OCI-LY3 (cell line): ENCODE results near the gene COQ7.

Experiments
- H2AFZ ChIP-seq: fragments of 200-600, 300-600 bp; shearing (Covaris generic); 2 replicates; pipeline ENCODE4 v1.6.0; 2014; ENCODE audit warnings: antibody characterized with exemption, low read depth, low read length
- H3K27ac ChIP-seq: fragments of 200-600, 300-600 bp; sonication (generic); 2 replicates; pipeline ENCODE4 v1.5.1; 2014; ENCODE audit warnings: mild to moderate bottlenecking, low read length, moderate library complexity, mixed read lengths
- H3K27me3 ChIP-seq: fragments of 200-600, 300-600 bp; sonication (generic); 2 replicates; pipeline ENCODE4 v1.6.1; 2014; ENCODE audit warnings: low read depth, low read length, mixed read lengths
- H3K36me3 ChIP-seq: fragments of 200-600, 300-600 bp; sonication (generic); replicated peaks from 2 replicates; pipeline ENCODE3; 2014; ENCODE audit warnings: low read depth, low read length, mixed read lengths
- H3K4me1 ChIP-seq: fragments of 300-600, 200-600 bp; sonication (generic); 2 replicates; pipeline ENCODE4 v1.6.1; 2014; ENCODE audit warnings: low read length, mixed read lengths
- H3K4me2 ChIP-seq: fragments of 200-600, 300-600 bp; sonication (generic); 2 replicates; pipeline ENCODE4 v1.6.1; 2014; ENCODE audit warnings: low read length, mixed read lengths
- H3K4me3 ChIP-seq: fragments of 300-600, 200-600 bp; sonication (generic); 2 replicates; pipeline ENCODE4 v1.5.1; 2014; ENCODE audit warnings: antibody characterized with exemption, mild to moderate bottlenecking, low read length, moderate library complexity
- H3K79me2 ChIP-seq: fragments of 300-600, 200-600 bp; shearing (Covaris generic); 2 replicates; pipeline ENCODE4 v1.6.1; 2014; ENCODE audit warnings: mild to moderate bottlenecking, low read length, mixed read lengths
- H3K9ac ChIP-seq: fragments of 300-600, 200-600 bp; shearing (Covaris generic); 2 replicates; pipeline ENCODE4 v1.6.0; 2014; ENCODE audit warnings: mild to moderate bottlenecking, low read length, moderate library complexity
- H3K9me3 ChIP-seq: fragments of 200-600, 300-600 bp; shearing (Covaris generic); 2 replicates; pipeline ENCODE4 v1.6.1; 2014; ENCODE audit warnings: low read length, mixed read lengths; ENCODE audit not compliant: insufficient read depth
- H4K20me1 ChIP-seq: fragments of 200-600, 300-600 bp; sonication (generic); 2 replicates; pipeline ENCODE4 v1.6.1; 2016; ENCODE audit warnings: low read length, mixed read lengths; ENCODE audit not compliant: insufficient read depth
- CTCF ChIP-seq: fragments of 200-600, 300-600 bp; sonication (generic); IDR thresholded peaks from 2 replicates; pipeline ENCODE4 v1.5.1; 2014; ENCODE audit warnings: antibody characterized with exemption, low read length, low read depth
- EZH2phosphoT487 ChIP-seq: fragments of 200-600 bp; shearing (Covaris generic); IDR thresholded peaks from 2 replicates; pipeline ENCODE4 v1.6.1; 2018; ENCODE audit warnings: antibody characterized with exemption, mixed run types, low read depth

The COQ7 gene

GRCh38 chr16:19089410-19089955 is 22.1 kb downstream of the COQ7 start:
- 0 out of 2 replicates have a peak, but pooled peaks cover 4% of the 10 kb centered on the region for H3K27me3 ChIP-seq
- H4K20me1 ChIP-seq, result no peaks in the 10 kb centered on the region
- H3K4me1 ChIP-seq, result peaks cover 10% of the 10 kb centered on the region
- H3K27ac ChIP-seq, result no peak overlapping the region
- no peaks in the 10 kb centered on the region for H3K79me2 ChIP-seq
- peaks cover 12% of the 10 kb centered on the region; the same call in 1 of the 2 replicates for H3K9me3 ChIP-seq
- peaks cover under 1% of the 10 kb centered on the region for H3K36me3 ChIP-seq
- H3K4me2 ChIP-seq, result no peak overlapping the region
- no peak overlapping the region for H2AFZ ChIP-seq
- H3K9ac ChIP-seq, result no peak overlapping the region
- no peak for TF ChIP-seq CTCF
- TF ChIP-seq EZH2phosphoT487, result no peak
- no peak overlapping the region for H3K4me3 ChIP-seq

DNA sequence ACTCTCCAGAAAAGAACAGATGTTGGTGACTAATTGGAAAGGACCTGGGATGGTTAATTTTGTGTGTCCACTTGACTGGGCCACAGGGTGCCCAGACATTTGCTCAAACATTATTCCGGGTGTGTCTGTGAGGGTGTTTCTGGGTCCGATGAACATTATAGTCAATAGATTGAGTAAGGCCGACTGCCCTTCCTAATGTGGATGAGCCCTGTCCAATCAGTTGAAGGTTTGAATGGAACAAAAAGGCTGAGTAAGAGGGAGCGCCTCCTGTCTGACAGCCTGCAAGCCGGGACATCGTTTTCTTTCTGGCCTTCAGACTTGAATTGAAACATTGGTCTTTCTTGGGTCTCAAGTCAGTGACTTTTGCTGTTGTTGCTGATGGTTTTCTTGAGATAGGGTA is 23.5 kb downstream of the COQ7 start:
- no peak overlapping the region for H3K9ac ChIP-seq
- peaks cover 23% of the 10 kb centered on the region for H3K4me1 ChIP-seq
- no peak overlapping the region for H3K27ac ChIP-seq
- H3K4me3 ChIP-seq, result no peak overlapping the region
- H3K9me3 ChIP-seq, result peaks cover 19% of the 10 kb centered on the region; the same call in 1 of the 2 replicates
- H3K79me2 ChIP-seq, result no peaks in the 10 kb centered on the region
- 0 out of 2 replicates have a peak, but pooled peaks cover 3% of the 10 kb centered on the region for H3K27me3 ChIP-seq
- H2AFZ ChIP-seq, result no peak overlapping the region
- H3K36me3 ChIP-seq, result peaks cover 5% of the 10 kb centered on the region
- TF ChIP-seq CTCF, result no peak
- no peak for TF ChIP-seq EZH2phosphoT487
- no peak overlapping the region for H3K4me2 ChIP-seq
- H4K20me1 ChIP-seq, result no peaks in the 10 kb centered on the region

DNA sequence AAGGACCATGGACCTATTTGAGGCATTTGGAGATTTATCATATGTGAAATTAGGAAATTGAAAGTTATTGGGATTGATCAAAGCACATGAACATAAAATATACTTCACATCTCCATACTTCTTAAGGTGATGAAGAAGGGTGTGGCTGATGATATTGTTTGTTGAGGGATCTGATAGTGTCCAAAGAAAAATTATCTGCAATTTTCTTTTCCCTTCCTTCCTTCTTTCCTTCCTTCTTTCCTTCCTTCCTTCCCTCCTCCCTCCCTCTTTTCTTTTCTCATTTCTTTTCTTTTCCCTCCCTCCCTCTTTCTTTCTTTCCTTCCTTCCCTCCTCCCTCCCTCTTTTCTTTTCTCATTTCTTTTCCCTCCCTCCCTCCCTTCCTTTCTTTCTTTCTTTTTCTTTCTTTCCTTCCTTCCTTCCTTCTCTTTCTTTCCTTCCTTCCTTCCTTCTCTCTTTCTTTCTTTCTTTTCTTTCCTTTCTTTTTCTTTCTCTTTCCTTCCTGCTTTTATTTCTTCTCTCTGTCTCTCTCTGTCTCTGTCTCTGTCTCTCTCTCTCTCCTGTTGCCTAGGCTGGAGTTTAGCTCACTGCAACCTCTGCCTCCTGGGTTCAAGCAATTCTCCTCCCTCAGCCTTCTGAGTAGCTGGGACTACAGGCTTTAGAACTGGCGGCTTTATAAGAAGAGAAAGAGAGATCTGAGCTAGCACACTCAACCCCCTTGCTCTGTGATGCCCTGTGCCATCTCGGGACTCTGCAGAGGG is 25.4 kb downstream of the COQ7 start:
- Histone ChIP-seq H3K27ac (no peak overlapping the region), H3K4me3 (no peak overlapping the region), H3K36me3 (peaks cover 5% of the 10 kb centered on the region), H4K20me1 (no peaks in the 10 kb centered on the region), H3K27me3 (no peaks in the 10 kb centered on the region), H3K79me2 (no peaks in the 10 kb centered on the region), H2AFZ (no peak overlapping the region), H3K9me3 (peaks cover 19% of the 10 kb centered on the region; the same call in 1 of the 2 replicates), H3K9ac (no peak overlapping the region), H3K4me1 (peaks cover 20% of the 10 kb centered on the region), H3K4me2 (no peak overlapping the region)
- TF ChIP-seq EZH2phosphoT487 (no peak), CTCF (no peak)
